ENCODE results near the gene ACTBL2.

The ACTBL2 gene

DNA sequence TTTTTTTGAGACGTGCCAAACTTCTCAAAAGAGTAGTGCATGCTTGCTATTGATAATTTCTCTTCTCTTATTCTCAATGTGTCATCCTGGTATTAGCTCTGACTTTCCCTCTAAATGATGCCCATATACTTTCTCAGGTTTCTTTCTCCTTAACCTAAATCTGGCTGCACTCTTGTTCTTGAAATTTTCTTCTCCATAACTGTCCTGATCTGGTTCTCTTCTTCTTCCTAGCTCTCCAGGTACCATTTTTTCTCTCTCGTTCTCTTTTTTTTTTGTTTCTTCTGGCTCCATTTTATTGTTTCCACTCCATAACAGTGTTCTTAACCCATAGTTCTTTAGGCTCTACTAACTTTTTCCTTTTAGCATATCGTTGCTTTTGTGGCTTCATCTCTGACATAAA lies 47.9 kb downstream of the ACTBL2 start:
- TF ChIP-seq, protein P1, sequence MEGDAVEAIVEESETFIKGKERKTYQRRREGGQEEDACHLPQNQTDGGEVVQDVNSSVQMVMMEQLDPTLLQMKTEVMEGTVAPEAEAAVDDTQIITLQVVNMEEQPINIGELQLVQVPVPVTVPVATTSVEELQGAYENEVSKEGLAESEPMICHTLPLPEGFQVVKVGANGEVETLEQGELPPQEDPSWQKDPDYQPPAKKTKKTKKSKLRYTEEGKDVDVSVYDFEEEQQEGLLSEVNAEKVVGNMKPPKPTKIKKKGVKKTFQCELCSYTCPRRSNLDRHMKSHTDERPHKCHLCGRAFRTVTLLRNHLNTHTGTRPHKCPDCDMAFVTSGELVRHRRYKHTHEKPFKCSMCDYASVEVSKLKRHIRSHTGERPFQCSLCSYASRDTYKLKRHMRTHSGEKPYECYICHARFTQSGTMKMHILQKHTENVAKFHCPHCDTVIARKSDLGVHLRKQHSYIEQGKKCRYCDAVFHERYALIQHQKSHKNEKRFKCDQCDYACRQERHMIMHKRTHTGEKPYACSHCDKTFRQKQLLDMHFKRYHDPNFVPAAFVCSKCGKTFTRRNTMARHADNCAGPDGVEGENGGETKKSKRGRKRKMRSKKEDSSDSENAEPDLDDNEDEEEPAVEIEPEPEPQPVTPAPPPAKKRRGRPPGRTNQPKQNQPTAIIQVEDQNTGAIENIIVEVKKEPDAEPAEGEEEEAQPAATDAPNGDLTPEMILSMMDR (IDR thresholded peaks at IDR 0.05; ENCODE audit: borderline replicate concordance, control extremely low read depth, extremely low read depth, insufficient read depth, missing control alignments), result no peak
- DNase-seq (ENCODE audit: low spot score), result no peak
- in situ Hi-C loops (cut with MboI; ENCODE audit: low sequenced_read_pairs, unreplicated experiment), result no loop called here

DNA sequence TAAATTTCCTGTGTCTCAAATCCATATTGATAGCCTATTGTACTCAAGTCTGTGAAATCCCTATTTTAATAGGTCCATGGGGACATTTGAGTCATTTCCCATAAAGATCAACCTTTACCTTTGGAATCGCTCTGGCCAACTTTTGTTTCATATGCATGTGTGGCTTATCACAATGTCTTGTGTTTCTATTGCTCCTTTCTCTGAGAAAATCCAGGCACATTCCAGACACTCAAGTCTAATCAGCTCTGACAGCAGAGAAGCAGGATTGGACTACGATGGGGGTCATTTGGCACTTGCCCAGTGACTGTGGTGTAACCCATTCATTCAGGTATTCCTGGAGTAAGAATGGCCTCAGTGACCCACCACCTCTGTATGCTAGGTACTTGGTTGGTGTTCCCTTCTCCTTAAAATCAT lies 48.4 kb downstream of the ACTBL2 start:
- TF ChIP-seq, protein P1 (IDR thresholded peaks at IDR 0.05; ENCODE audit: borderline replicate concordance, control extremely low read depth, extremely low read depth, insufficient read depth, missing control alignments), result no peak
- in situ Hi-C loops (cut with MboI; ENCODE audit: low sequenced_read_pairs, unreplicated experiment), result no loop called here
- DNase-seq (ENCODE audit: low spot score), result no peak

DNA sequence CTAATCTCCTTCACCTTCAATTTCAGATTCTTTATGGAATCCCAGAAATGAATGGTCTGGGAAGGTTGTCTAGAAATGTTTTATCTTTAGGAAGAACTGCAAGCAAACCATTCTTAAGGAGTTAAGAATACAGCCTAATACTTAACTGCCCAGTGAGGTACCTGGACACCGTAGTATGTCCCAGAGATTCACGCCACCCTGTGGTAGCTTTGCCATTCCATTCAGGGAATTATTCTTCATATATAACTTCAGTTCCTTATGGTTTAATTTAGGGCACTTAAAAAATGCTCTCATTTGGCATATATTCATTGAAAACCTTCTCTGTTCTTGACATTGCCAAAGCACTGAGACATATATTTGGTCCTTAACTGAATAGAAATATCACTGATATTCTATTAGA lies 49.7 kb downstream of the ACTBL2 start:
- TF ChIP-seq, protein P1 (IDR thresholded peaks at IDR 0.05; ENCODE audit: borderline replicate concordance, control extremely low read depth, extremely low read depth, insufficient read depth, missing control alignments), result no peak
- in situ Hi-C loops (cut with MboI; ENCODE audit: low sequenced_read_pairs, unreplicated experiment), result no loop called here
- no peak for DNase-seq (ENCODE audit: low spot score)

DNA sequence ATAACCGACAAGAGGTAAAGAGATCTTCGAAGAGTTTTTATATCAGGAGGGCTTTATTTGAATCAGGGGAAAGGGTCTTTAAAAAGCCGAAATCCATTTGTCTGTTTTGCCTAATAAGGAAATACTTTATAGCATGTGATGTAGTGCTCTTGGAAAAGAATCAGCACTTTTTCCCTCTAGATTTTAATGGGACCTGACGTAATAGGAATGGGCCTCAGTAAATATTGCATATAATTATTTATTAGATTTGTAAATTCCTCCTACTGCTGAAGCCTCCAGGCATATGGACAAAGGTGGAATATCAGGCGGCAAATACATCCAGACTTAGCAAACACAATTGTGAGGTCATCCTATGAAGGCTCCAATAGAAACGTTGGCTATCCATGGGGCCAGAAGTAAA lies 50.9 kb downstream of the ACTBL2 start:
- in situ Hi-C loops (cut with MboI; ENCODE audit: low sequenced_read_pairs, unreplicated experiment), result no loop called here

More for the DNA sequence above, 50.9 kb downstream of the ACTBL2 start:
- TF ChIP-seq, protein P1 (IDR thresholded peaks at IDR 0.05; ENCODE audit: borderline replicate concordance, control extremely low read depth, extremely low read depth, insufficient read depth, missing control alignments), result no peak
- no peak for DNase-seq (ENCODE audit: low spot score)

Data from GM13976 (cell line).